ENCODE data around the gene PRRC2B.
A peak's percentile ranks its signal among the peaks of the same experiment; 100 is the strongest.
"Not testable (repeated sequence)": the region's sequence is repeated elsewhere in the genome, so short reads cannot be mapped to it uniquely, and the experiment has no call there.

Gene PRRC2B

DNA sequence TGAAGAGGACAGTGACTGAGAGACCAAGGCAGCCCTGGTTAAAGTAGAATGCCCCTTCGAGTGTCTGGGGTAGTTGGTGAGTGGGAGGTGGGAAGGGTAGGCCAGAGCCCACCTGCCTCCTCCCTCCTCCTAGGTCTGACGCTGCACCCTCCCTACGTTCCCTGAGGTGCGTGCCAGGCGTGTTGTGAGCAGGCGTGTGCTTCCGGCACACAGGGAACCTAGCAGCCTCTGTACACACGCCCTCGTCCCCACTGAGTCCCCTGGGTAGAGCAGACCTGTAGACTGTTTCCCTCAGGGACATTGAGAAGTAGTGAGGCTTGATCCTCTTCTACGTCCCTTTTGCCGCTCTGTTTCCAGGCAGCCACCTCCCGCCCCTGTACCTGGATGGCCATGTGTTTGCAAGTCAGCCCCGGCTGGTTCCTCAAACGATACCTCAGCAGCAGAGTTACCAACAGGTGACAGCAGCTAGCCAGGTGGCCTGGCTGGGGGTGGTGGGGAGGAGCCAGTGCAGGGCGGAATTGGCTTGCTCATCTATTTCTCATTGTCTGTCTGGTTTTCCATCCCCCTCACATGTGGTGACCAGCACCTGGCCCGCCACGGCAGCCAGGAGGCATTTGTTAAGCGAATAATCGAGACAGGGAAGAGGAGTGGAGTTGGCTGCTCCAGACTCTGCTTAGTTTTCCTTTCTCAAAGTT, 92.0 kb downstream of the PRRC2B start:
- no peak for DNase-seq (ENCODE audit: low read depth)

GRCh38 chr9:131487001-131487400, 93.1 kb downstream of the PRRC2B start:
- DNase-seq (ENCODE audit: low read depth): no peak

DNA sequence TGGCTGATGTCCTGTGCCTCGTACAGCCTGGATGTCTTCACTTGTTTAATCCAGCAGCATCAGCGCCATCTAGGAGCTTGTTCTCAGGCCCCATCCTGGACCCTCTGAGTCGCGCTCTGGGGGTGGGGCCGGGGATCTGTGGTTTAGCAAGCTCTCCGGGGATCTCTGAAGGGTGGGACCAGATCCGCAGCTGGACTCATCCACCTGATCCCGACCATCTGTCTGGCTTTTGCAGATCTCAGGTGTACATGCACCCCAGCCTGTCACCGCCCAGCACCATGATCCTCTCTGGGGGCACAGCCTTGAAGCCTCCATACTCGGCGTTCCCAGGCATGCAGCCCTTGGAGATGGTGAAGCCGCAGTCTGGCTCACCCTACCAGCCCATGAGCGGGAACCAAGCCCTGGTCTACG, 93.7 kb downstream of the PRRC2B start:
- no peak for DNase-seq (ENCODE audit: low read depth)

DNA sequence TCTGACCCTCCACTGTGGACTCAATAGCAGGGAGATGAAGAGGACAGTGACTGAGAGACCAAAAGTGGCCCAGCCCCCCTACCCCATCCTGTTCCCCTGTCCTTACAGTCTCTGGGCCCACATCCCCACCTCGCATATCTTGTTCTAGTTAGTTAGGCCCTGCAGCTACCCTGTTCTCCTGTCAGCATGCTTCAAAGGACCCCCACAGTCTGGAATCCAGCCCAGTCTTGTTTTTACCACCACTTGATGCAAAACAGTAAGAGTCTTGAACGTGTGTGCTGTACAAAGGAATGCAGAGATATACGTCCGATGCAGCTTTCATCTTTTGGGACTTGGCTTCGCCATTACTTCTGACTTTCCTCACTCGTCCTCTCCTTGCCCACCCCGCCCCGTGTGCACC, 96.6 kb downstream of the PRRC2B start:
- no peak for DNase-seq (ENCODE audit: low read depth)

DNA sequence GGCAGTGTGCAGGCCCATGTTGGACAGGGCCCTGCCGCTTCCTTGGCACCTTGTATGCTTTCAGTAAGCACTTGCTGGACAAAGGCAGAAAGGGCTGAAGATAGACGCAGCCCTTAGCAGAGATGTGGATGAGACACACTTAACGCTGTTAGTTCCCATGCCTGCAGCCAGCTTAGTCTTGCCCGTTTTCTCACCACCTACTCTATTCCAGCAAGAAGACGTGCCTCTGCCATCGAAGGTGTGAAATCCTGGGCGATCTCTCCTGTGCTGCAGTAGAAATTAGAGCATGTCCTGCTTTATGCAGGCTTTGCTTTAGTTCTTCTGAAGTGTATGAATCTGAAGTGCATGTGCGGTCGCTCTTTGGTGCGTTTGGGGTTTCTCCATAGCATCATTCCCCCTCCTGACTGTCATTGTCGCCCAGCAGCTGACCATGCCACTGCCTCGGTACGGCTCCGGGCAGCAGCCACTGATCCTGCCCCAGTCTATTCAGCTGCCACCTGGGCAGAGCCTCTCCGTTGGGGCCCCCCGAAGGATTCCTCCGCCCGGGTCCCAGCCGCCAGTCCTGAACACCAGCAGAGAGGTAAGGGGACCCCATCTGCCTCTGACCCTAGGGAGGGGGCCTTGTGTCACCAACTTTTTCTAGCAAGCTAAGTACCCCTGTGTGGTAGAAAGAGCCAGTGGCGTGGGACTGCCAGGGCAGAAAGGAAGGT, 97.3 kb downstream of the PRRC2B start:
- no peak for DNase-seq (ENCODE audit: low read depth)

DNA sequence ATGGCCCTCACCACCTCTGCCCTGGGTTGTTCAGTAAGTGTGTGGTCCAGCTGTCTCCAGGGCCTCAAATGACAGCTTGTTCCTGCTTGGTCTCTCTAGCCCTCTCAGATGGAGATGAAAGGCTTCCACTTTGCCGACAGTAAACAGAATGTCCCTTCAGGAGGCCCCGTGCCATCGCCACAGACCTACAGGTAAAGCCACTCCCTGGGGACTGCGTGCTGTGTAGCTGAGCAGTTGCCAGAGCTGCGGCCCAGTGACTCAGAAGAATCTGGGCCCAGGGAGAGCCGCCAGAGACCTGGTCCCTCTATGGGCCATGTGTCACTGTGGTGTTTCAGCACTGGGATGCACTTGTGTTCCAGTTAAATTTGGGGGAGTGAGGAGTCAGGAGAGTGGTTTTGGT, 98.2 kb downstream of the PRRC2B start:
- DNase-seq (ENCODE audit: low read depth): no peak

GRCh38 chr9:131494296-131494870, 100.5 kb downstream of the PRRC2B start:
- DNase-seq (ENCODE audit: low read depth): no peak

DNA sequence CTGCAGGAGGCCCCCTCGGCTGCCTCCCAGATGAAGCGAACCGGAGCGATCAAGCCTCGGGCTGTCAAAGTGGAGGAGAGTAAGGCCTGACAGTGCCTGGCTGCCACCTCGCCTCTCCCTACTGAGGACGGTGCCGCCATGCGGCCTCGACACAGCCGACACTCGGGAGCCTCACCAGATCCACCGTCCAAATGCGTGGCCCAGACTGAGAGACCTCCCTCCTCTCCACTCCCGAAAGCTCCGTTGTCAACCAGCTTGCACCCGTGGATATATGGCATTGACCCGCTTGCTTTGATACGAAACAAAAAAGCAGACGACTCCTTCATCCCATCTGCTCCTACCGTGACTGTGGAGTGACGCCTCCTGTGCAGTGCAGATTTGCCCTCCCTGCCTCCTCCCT, 101.9 kb downstream of the PRRC2B start:
- DNase-seq (ENCODE audit: low read depth): no peak

DNA sequence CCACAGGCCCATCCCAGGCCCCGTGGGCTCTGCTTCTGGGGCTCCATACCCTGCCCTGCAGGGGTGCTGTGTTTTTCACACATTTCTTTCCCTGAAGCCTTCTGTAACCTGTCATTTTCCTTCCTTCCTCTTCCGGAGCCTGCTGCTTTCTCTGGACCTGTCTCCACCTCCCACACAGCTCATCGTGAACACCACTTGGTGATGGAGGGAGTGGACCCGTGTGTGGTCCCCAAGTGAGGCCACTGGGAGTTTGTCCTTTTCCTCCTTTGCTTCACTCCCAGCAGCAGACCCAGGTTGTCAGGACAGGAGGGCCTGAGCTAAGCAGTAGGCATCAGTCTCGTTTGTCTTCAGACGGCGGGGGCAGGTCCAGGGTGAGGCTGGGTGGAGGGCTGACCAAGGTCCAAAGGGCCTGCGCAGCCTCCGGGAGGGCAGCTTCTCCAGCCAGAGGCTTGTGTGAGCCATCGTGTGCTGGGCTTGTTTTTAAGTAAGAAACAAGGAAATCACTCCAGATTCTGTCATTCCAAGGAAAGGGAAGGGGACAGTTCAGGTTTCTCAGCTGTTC, 103.0 kb downstream of the PRRC2B start:
- no peak for DNase-seq (ENCODE audit: low read depth)

- no peak for DNase-seq (ENCODE audit: low read depth)
Measured at GRCh38 chr9:131499254-131499767, 105.4 kb downstream of the PRRC2B start.

GRCh38 chr9:131500377-131500776, 106.5 kb downstream of the PRRC2B start:
- peak; percentile 15 for DNase-seq (ENCODE audit: low read depth)

DNA sequence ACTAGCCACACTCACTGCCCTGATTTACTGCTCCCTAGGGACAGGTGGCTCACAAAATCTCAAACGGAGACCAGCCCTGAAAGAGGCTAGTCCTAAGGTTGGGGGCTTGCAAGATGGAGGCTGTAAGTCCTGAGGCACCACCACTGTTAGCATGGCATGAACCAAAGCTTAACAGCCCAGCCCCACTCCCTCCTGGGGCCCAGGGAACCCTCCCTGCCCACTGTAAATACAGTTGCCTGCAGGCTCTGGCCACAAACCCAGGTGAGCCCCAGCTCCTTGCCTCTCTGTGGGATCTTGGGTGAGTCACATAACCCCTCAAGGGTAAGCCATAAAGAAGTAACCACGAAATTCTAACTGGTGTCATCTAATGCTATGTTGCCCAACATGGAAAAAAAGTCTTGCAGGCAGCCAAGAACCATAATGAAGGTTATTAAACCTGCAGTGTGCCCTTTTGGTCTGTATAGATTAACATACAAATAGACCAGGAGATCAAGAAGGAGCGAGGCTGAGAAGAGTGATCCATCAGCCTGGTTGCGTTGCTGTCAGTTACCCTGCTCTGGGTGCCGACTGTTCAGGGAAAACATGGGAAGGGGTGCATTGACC, 107.2 kb downstream of the PRRC2B start:
- peak; percentile 79 for DNase-seq (ENCODE audit: low read depth)

DNA sequence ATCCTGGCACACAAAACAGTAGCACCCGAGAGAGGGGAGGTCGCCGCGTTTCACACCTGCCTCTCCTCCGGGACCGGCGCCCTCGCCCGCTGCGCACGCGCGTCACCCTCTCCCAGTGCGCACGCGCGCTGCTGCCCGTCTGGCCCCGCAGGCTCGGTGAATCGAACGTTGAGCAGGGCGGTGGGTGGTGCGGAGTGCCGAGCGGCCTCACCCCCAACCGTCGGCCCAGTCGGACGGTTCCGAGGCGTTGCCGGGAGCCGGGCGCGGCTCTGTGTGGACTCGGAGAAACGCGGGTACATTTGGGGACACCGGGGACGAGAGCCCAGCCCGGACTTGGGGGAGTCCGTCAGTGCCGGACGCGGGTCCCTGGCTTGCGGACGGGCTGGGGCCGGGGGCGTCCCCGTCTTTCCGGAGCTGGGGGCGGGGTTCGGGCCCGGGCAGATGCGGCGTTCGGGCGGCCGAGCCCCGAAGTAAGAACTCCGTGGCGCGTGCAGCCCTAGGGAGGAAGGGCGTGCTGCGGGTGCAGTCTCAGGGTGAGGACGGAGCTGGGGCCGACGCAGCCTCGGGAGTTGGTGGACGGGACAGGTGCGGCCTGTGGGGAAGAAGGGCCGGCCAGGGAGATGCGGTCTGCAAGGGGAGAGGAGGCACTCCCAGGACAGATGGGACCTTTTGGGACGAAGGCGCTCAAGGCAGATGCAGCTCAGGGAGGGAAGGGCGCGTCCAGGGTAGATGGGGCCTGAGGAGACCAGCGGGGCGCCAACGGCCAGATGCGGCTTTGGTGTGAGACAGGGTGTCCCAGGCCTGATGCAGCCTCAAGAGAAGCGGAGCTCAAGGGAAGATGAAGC, 109.1 kb downstream of the PRRC2B start, which contains the start of gene POMT1:
TSS of gene POMT1 (plus strand) at position 138 of the 845 bp plus-strand sequence. CDS start 1,301 bp downstream, outside the sequence.
- peak; percentile 84 for DNase-seq (ENCODE audit: low read depth)

- peak; percentile 69 for DNase-seq (ENCODE audit: low read depth)
Measured at GRCh38 chr9:131503626-131504465, 110.0 kb downstream of the PRRC2B start.

DNA sequence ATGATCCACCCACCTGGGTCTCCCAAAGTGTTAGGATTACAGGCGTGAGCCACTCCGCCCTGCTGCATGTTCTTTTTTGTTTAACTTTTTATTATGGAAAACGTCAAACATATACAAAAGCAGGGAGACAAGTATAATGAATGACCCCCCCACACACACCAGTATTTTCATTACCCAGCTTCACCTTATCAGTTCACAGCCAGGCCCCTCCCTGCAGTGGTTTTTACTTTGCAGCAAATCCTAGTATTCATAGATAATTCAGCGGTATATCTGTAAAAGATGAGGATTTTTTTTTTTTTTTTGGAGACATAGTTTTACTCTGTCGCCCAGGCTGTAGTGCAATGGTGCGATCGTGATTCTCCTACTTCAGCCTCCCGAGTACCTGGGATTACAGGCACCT, 111.1 kb downstream of the PRRC2B start:
- no peak for DNase-seq (ENCODE audit: low read depth)

- DNase-seq (ENCODE audit: low read depth): no peak
Measured at GRCh38 chr9:131511416-131511815, 117.5 kb downstream of the PRRC2B start.

GRCh38 chr9:131511880-131512279, 118.0 kb downstream of the PRRC2B start:
- DNase-seq (ENCODE audit: low read depth): no peak

DNA sequence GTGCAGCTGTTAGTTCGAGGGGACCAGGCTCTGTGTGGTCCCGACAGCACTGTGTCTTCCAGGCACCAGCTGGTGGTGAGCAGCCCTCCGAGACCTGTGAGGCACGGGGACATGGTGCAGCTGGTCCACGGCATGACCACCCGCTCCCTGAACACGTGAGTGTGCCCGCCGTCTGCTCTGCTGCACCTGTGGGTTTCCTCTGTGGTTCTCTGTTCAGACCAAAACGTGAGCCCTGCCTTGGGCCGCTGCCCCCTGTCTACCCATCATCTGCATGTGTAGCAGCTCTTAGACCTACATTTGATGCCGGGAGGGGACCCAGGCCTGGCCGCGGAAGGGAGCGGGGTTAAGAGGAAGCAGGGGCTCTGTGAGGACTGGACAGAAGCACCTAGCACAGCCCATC, 119.3 kb downstream of the PRRC2B start:
- no peak for DNase-seq (ENCODE audit: low read depth)

GRCh38 chr9:131515559-131516031, 121.7 kb downstream of the PRRC2B start:
- not testable (repeated sequence) for DNase-seq (ENCODE audit: low read depth)

- no peak for DNase-seq (ENCODE audit: low read depth)
Measured at GRCh38 chr9:131516100-131516499, 122.2 kb downstream of the PRRC2B start.
